ENCODE data around the gene RNF7.
"Not testable (repeated sequence)": the region's sequence is repeated elsewhere in the genome, so short reads cannot be mapped to it uniquely, and the experiment has no call there.

Gene RNF7

GRCh38 chr3:141738022-141738890, at the start of gene RNF7:
TSS of gene RNF7 (plus strand) at chr3:141738298. CDS start at chr3:141738342, 44 bp downstream.
- DNase-seq = peak; percentile 95

- no peak for DNase-seq
Measured at GRCh38 chr3:141690431-141691072, 47.5 kb upstream of the RNF7 start.

GRCh38 chr3:141691471-141691870, 46.6 kb upstream of the RNF7 start:
- DNase-seq = not testable (repeated sequence)

GRCh38 chr3:141692973-141693372, 45.1 kb upstream of the RNF7 start:
- not testable (repeated sequence) for DNase-seq

- DNase-seq = no peak
Measured at GRCh38 chr3:141699324-141699723, 38.8 kb upstream of the RNF7 start.

- no peak for DNase-seq
Measured at GRCh38 chr3:141699897-141700296, 38.2 kb upstream of the RNF7 start.

- not testable (repeated sequence) for DNase-seq
Measured at GRCh38 chr3:141703367-141703766, 34.7 kb upstream of the RNF7 start.

- DNase-seq = no peak
Measured at GRCh38 chr3:141707741-141708203, 30.3 kb upstream of the RNF7 start.

- DNase-seq = no peak
Measured at GRCh38 chr3:141708367-141708766, 29.7 kb upstream of the RNF7 start.

- no peak for DNase-seq
Measured at GRCh38 chr3:141709126-141709770, 28.9 kb upstream of the RNF7 start.

GRCh38 chr3:141710121-141710520, 28.0 kb upstream of the RNF7 start:
- no peak for DNase-seq

- DNase-seq = no peak
Measured at GRCh38 chr3:141710888-141711616, 27.0 kb upstream of the RNF7 start.

- no peak for DNase-seq
Measured at GRCh38 chr3:141714671-141715070, 23.4 kb upstream of the RNF7 start.

- no peak for DNase-seq
Measured at GRCh38 chr3:141722081-141722480, 16.0 kb upstream of the RNF7 start.

GRCh38 chr3:141722648-141723047, 15.4 kb upstream of the RNF7 start:
- DNase-seq = no peak

GRCh38 chr3:141723255-141723654, 14.8 kb upstream of the RNF7 start:
- no peak for DNase-seq

GRCh38 chr3:141724186-141724585, 13.9 kb upstream of the RNF7 start:
- no peak for DNase-seq

GRCh38 chr3:141725036-141725435, 13.1 kb upstream of the RNF7 start:
- DNase-seq = no peak

GRCh38 chr3:141726483-141726882, 11.6 kb upstream of the RNF7 start:
- no peak for DNase-seq

- no peak for DNase-seq
Measured at GRCh38 chr3:141728355-141728892, 9.7 kb upstream of the RNF7 start.

- no peak for DNase-seq
Measured at GRCh38 chr3:141729240-141729639, 8.9 kb upstream of the RNF7 start.

- no peak for DNase-seq
Measured at GRCh38 chr3:141735176-141735575, 2.9 kb upstream of the RNF7 start.
